Measurements from ENCODE around the gene SNCAIP. TPM values are rescaled to one million over a fixed set of nuclear protein-coding genes. Genes with fewer than 3 reads are reported as not detected.

The SNCAIP gene
- total RNA-seq, 1 experiment from 2014 or later, result 1.2 TPM

DNA sequence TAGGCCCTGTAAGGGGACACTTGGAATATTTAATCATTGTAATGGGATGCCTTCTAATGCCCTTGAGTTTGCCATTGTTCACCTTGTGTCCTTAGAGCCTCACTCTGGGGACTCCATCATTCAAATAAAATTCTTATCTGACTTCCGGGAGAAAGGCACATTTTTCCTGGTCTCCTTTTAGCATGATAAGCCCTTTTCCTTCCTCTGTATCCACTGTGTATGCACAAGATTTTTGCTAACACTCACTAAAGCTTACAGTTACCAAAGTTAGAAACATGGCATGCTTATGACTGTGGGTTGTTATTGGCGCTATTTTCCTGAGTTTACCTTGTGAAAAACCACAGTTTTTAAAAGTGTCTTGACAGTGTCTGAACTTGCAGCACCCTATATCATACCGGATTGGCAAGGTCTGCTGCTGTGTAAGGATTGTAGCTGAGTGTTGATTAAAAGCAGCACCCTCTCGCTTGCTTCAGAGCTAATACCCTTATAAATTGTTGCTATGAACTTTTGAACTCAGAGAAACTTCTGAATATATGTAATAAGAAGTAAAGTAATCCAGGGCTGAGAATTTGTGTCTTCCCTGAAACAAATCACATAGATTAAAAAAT, 46.4 kb downstream of the SNCAIP start:
- intact Hi-C loops (cut with micrococcal nuclease; ENCODE audit: unreplicated experiment), result no loop called here
- no peaks in the 10 kb centered on the region for H3K36me3 Mint-ChIP-seq (ENCODE audit: insufficient read depth, unreplicated experiment)
- BruUV-seq (replicated peaks), result no TSS peak

GRCh38 chr5:122362361-122362760, 50.3 kb downstream of the SNCAIP start:
- peaks cover 29% of the 10 kb centered on the region for H3K4me1 ChIP-seq
- Mint-ChIP-seq H3K4me3 (ENCODE audit: unreplicated experiment) (peak overlapping the region; percentile 60), H3K4me1 (ENCODE audit: low read depth, unreplicated experiment) (peaks cover 16% of the 10 kb centered on the region), H3K36me3 (ENCODE audit: insufficient read depth, unreplicated experiment) (no peaks in the 10 kb centered on the region), H3K27me3 (ENCODE audit: insufficient read depth, unreplicated experiment) (no peaks in the 10 kb centered on the region), H3K27ac (ENCODE audit: unreplicated experiment) (peak overlapping the region; percentile 79), H3K9me3 (ENCODE audit: unreplicated experiment) (no peaks in the 10 kb centered on the region)
- ChIA-PET POLR2A (no interaction called here), CTCF (interaction anchor here (0.8 to 1.2 kb wide), 2 partner anchors 29 to 136 kb away, joined by 3 to 4 read pairs; no protein-coding TSS in a partner anchor)
- H3K27me3 ChIP-seq (replicated peaks; ENCODE audit: control insufficient read depth, insufficient read depth, low read length), result no peaks in the 10 kb centered on the region
- no peaks in the 10 kb centered on the region for H3K9me3 ChIP-seq
- H3K36me3 ChIP-seq (ENCODE audit: control insufficient read depth, insufficient read depth, low read length), result no peaks in the 10 kb centered on the region
- BruUV-seq (replicated peaks), result no TSS peak
- TF ChIP-seq, protein P1, sequence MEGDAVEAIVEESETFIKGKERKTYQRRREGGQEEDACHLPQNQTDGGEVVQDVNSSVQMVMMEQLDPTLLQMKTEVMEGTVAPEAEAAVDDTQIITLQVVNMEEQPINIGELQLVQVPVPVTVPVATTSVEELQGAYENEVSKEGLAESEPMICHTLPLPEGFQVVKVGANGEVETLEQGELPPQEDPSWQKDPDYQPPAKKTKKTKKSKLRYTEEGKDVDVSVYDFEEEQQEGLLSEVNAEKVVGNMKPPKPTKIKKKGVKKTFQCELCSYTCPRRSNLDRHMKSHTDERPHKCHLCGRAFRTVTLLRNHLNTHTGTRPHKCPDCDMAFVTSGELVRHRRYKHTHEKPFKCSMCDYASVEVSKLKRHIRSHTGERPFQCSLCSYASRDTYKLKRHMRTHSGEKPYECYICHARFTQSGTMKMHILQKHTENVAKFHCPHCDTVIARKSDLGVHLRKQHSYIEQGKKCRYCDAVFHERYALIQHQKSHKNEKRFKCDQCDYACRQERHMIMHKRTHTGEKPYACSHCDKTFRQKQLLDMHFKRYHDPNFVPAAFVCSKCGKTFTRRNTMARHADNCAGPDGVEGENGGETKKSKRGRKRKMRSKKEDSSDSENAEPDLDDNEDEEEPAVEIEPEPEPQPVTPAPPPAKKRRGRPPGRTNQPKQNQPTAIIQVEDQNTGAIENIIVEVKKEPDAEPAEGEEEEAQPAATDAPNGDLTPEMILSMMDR (IDR thresholded peaks at IDR 0.05; ENCODE audit: insufficient read depth in 1 of 2, low read depth in 1 of 2, low read length in 1 of 2, severe bottlenecking in 1 of 2, unreplicated experiment in 1 of 2), result no peak
- no peak overlapping the region for H3K4me3 ChIP-seq (ENCODE audit: low read depth, low read length)
- DNase-seq, result peak in 1 of 2 experiments; percentile 37
- intact Hi-C loops (cut with micrococcal nuclease; ENCODE audit: unreplicated experiment), result loop anchor here (1.0 kb wide), 1 partner anchor 29 kb away; no protein-coding TSS in a partner anchor

More for the DNA sequence above, 46.4 kb downstream of the SNCAIP start:
- CTCF ChIA-PET, result no interaction called here
- no peak for DNase-seq
- H3K9me3 Mint-ChIP-seq (ENCODE audit: unreplicated experiment), result no peaks in the 10 kb centered on the region
- TF ChIP-seq, protein P1 (IDR thresholded peaks at IDR 0.05; ENCODE audit: insufficient read depth in 1 of 2, low read depth in 1 of 2, low read length in 1 of 2, severe bottlenecking in 1 of 2, unreplicated experiment in 1 of 2), result no peak
- H3K4me3 ChIP-seq (ENCODE audit: low read depth, low read length), result no peak overlapping the region
- POLR2A ChIA-PET, result no interaction called here
- H3K4me3 Mint-ChIP-seq (ENCODE audit: unreplicated experiment), result no peak overlapping the region
- peaks cover 16% of the 10 kb centered on the region for H3K4me1 Mint-ChIP-seq (ENCODE audit: low read depth, unreplicated experiment)
- no peaks in the 10 kb centered on the region for H3K27me3 ChIP-seq (replicated peaks; ENCODE audit: control insufficient read depth, insufficient read depth, low read length)
- H3K27me3 Mint-ChIP-seq (ENCODE audit: insufficient read depth, unreplicated experiment), result no peaks in the 10 kb centered on the region
- H3K9me3 ChIP-seq, result no peaks in the 10 kb centered on the region
- H3K27ac Mint-ChIP-seq (ENCODE audit: unreplicated experiment), result no peak overlapping the region
- peaks cover 29% of the 10 kb centered on the region for H3K4me1 ChIP-seq
- no peaks in the 10 kb centered on the region for H3K36me3 ChIP-seq (ENCODE audit: control insufficient read depth, insufficient read depth, low read length)

GRCh38 chr5:122363623-122364022, 51.6 kb downstream of the SNCAIP start:
- Histone ChIP-seq H3K4me3 (ENCODE audit: low read depth, low read length) (no peak overlapping the region), H3K36me3 (ENCODE audit: control insufficient read depth, insufficient read depth, low read length) (no peaks in the 10 kb centered on the region), H3K9me3 (no peaks in the 10 kb centered on the region), H3K27me3 (replicated peaks; ENCODE audit: control insufficient read depth, insufficient read depth, low read length) (no peaks in the 10 kb centered on the region), H3K4me1 (peaks cover 26% of the 10 kb centered on the region)
- TF ChIP-seq, protein P1 (IDR thresholded peaks at IDR 0.05; ENCODE audit: insufficient read depth in 1 of 2, low read depth in 1 of 2, low read length in 1 of 2, severe bottlenecking in 1 of 2, unreplicated experiment in 1 of 2), result no peak
- Mint-ChIP-seq H3K4me3 (ENCODE audit: unreplicated experiment) (no peak overlapping the region), H3K27me3 (ENCODE audit: insufficient read depth, unreplicated experiment) (no peaks in the 10 kb centered on the region), H3K36me3 (ENCODE audit: insufficient read depth, unreplicated experiment) (no peaks in the 10 kb centered on the region), H3K9me3 (ENCODE audit: unreplicated experiment) (no peaks in the 10 kb centered on the region), H3K27ac (ENCODE audit: unreplicated experiment) (no peak overlapping the region), H3K4me1 (ENCODE audit: low read depth, unreplicated experiment) (peaks cover 10% of the 10 kb centered on the region)
- BruUV-seq (replicated peaks), result no TSS peak
- intact Hi-C loops (cut with micrococcal nuclease; ENCODE audit: unreplicated experiment), result no loop called here
- CTCF ChIA-PET, result no interaction called here
- POLR2A ChIA-PET, result no interaction called here
- DNase-seq, result no peak

Measured in Caco-2 (cell line).